IPS-NIHi7 (cell line): ENCODE results near the gene CXADR.
"Not testable (repeated sequence)": the region's sequence is repeated elsewhere in the genome, so short reads cannot be mapped to it uniquely, and the experiment has no call there.

Experiments
- DNase-seq: peaks from one replicate; pipeline ENCODE4 v3.0.0; 2012; ENCODE audit warnings: mixed read lengths; ENCODE audit errors: extremely low spot score

Gene CXADR

DNA sequence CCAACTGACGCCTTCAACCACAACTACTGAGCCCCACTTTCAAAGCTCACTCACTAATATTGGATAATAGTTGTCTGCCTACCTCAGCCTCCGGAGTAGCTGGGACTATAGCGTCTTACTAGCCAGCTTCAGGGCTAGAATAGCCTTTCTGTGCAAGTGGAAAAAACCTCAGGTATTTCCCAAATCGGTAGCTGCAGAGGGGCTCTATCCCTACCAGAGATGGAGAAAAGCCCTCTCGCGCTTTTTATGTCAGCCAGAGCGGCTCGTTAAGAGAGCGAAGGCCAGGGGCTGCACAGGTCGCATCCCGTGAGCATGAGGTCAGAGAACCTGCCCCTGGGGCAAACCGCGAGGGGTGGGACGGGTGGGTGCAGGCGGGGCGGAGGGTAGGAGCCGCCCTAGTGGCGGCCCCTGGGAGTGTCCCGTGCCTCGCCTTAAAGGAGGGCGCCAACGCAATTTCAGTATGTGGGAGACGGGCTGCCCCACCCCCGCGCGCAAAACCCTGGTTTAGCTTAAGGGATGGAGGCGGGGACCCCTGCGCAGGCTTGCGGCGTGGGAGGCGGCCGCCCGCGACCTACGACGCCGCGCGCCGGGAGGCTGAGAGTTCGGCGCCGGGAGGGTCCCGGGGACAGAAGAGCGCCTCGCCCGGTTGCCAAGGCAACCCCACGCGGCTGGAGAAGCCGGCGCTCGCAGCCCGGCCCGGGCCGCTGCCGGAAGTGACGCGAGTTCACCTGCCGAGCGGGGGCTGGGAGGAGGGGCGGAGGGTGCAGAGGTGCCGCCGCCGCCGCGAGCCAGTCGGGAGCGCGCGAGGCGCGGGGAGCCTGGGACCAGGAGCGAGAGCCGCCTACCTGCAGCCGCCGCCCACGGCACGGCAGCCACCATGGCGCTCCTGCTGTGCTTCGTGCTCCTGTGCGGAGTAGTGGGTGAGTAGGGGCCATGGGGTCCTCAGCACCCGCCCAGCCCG, at the start of gene CXADR:
CXADR (plus strand) TSS at position 791 of the 961 bp plus-strand sequence; CDS start at position 878, 87 bp downstream.
- DNase-seq: peak; percentile 92

DNA sequence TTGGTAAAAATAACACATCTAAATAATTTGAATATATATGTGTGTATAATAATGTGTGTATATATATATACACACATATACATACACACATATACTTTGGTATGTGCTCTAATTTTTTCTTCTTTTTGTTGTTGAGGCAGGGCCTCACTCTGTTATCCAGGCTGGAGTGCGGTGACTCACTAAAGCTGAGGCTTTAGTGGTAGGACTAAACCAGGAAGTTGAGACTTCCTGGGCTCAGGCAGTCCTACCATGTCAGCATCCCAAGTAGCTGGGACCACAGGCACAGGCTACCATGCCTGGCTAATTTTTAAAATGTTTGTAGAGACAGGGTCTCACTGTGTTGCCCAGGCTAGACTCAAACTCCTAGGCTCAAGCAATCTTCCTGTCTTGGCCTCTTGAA, 46.7 kb upstream of the CXADR start:
- no peak for DNase-seq

DNA sequence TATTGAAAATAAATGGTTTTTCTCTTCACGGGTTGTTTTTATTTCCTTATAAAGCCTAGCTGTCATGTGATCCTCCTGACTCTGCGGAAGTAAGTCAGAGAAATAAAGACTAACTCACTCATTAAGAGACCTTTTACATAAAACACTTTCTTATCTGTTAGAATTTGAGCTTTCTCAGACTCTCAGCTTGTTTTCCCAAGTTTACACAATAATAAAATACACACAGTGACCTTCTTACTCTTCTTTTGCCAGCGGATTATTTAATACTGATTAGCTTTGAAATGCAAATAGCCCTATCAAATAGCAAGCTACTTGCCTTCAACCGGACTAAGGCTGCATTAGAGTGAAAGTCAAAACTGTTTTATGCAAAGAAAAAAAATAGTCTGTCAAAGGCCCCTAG, 45.5 kb upstream of the CXADR start:
- no peak for DNase-seq

DNA sequence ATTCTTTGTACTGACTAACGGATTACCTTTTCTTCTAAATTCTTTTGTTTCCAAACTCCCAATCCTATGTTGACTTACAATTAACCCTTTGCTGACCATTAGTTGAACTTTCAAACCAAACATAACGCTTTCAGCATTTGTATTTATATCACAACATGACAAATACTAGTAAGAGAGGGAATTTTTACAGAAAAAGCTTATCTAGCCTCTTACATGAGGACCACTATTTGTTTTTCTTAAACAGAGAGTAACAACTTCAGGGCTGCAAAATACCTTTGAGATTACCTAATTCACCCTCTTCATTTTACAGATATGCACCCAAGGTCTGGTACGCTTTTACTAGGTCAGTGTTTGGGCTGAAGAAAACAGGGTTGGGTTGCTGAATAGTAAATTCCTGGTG, 45.0 kb upstream of the CXADR start:
- DNase-seq: no peak

DNA sequence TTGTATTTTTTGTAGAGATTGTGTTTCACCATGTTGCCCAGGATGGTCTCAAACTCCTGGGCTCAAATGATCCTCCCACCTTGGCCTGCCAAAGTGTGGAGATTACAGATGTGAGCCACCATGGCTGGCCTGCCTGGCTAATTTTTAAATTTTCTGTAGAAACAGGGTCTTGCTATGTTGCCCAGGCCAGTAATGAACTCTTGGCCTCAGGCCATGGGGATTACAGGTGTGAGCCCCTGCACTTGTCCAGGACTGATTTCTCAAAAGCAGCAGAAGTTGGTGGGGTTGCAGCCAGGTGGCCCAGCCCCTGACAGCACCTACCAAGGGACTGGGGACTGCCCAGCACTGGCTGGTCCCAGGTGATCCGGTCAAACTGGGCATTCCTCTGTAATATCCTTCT, 44.1 kb upstream of the CXADR start:
- DNase-seq: no peak

DNA sequence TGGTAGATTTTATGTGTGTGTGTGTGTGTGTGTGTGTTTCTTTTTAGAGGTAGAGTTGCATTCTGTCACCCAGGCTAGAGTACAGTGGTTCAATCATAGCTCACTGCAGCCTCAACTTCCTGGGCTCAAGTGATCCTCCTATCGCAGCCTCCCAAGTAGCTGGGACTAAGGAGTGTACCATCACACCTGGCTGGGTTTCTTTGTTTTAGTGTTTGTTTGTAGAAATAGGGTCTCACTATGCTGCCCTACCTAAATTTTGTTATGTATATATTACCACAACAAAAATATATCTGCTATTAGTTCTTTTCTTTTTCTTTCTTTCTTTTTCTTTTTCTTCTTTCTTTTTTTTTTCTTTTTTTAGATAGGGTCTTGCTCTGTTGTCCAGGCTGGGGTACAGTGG, 43.1 kb upstream of the CXADR start:
- no peak for DNase-seq

DNA sequence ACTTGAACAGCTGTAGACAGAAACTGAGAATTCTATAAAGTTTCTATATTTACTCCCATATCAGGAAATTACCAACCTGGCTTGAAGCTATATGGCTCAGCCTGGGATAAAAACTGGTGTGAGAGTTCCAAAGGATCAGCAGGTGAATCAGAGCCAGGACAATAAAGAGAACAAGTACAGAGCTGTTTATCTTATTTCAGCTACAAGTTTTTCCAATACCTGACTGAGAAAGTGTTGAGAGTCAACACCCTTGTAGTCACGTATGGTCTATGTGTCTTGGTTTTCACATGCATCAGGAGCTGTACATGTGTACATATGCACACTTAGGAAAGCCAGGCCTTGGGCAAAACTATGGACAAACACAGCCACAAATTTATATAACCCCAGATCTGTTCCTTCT, 40.7 kb upstream of the CXADR start:
- no peak for DNase-seq

DNA sequence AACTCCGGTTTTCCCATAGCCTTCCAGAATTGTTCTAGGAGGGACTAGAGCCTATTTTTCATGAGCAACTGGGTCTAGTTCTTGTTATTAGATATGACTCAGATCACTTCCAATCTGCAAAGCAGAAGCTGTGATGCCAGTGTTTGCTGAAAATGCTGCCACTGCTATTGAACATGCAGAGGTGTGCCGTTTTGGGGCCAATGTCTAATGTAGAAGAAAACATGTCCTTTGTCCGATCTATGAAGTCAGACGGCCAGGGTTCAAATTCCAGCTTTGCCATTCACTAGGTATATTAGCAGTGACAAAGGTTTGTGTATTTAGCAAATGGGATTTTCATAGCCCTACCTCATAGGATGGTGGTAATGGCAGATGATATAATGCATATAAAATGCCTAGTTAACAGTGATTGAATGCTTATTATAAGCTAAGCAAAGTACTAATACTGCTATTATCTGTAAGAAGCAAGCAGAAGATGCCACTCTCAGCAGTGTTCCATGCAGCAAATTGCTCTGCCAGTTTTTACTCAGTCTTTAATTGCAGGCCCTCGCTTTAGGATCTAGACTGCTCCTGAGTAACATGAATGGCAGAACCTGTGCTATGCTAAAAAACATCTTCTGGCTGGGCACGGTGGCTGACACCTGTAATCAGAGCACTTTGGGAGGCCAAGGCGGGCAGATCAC, 40.1 kb upstream of the CXADR start:
- no peak for DNase-seq

DNA sequence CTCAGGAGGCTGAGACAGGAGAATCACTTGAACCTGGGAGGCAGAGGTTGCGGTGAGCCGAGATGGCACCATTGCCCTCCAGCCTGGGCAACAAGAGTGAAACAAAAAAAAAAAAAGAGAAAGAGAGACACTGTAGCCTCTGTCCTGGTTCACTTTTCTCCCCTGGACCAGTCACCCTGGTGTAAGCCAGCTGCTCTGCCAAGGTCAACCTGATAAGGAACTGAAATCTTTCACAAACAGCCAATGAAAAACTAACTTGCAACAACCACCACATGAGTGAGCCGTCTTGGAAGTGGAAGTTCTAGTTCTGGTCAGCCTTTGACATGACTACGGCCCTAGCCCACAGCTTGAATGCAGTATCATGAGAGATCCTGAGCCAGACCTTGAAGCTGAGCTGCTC, 36.8 kb upstream of the CXADR start:
- no peak for DNase-seq

DNA sequence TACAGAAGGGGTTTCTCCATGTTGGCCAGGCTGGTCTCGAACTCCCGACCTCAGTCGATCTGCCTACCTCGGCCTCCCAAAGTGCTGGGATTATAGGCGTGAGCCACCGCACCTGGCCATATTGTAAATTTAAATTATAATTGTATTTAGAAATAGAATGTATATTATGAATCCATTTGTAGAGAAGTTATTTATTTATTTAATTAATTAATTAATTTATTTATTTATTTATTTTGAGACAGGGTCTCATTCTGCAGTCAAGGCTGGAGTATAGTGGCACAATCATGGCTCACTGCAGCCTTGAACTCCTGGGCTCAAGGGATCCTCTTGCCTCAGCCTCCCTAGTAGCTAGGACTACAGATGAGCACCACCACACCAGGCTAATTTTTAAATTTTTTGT, 34.7 kb upstream of the CXADR start:
- DNase-seq: not testable (repeated sequence)

DNA sequence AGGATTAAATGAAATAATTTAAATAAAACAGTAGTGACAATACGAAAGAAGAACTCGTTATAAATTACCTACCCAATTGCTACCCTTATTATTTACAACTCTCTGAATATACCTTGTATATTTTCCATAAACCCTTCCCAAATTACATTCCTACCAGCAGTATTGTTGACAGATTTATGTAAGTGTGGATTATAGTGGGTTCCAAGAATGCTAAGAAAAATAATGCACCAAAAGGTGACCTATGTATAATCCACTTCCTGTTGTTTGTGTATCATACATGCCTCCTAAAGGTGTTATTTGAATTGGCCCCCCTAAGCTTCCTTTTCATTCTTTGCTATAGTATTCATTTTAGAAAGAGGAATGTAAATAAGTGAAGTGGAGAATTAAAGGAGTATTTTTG, 33.2 kb upstream of the CXADR start:
- DNase-seq: no peak

DNA sequence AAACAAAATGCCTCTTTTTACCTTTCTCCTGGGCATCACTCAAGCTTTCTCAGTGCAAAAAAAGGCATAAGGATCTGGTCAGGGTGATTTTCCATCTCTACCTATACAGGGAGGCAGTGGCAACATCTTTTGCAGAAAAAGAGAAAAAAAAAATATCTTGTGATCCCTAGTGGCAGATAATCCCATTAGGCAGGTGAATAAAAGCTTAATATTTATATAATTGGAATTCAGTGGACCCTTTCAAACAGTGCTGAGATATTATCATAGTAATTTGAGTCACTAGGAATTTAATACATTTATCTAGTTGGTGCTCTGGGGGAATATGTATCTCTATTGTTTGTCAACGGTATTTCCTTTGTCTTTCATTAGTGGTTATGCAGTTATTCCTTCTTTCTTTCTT, 29.9 kb upstream of the CXADR start:
- no peak for DNase-seq

DNA sequence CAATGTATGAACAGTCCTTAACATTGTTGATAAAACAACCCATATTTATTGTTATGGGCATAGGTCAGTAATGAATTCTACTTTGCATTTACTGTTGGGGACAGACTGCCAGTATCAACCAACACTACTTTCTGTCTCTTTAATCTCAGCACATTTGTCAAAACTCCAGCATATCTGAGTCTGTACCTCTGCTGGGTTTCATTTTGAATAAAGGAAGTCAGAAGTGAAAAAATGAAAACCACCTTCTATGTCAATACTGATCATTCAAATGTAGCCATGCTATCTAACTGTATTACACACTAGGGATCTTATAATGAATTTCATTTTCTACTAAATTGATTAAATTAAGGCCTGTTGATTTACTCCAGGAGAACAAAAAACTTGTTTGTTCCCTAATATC, 24.2 kb upstream of the CXADR start:
- DNase-seq: no peak

DNA sequence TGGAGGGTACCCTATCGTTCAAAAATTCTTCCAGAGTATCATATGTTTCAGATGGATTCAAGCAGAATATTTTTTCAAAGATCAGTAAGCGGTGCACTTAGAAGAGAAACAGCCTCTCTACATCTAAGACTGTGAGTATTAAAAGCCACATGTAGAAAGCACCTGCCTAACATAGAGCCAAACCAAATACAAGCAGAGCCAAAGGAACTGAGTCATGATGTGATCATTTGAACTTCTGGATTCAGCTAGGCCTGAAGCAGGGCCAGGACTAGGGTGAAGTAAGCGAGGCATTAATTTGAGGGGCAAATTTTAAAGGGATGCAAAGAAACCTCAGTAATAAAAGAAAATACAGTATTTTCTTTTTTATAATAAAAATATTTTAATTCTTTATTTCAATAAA, 23.3 kb upstream of the CXADR start:
- not testable (repeated sequence) for DNase-seq

DNA sequence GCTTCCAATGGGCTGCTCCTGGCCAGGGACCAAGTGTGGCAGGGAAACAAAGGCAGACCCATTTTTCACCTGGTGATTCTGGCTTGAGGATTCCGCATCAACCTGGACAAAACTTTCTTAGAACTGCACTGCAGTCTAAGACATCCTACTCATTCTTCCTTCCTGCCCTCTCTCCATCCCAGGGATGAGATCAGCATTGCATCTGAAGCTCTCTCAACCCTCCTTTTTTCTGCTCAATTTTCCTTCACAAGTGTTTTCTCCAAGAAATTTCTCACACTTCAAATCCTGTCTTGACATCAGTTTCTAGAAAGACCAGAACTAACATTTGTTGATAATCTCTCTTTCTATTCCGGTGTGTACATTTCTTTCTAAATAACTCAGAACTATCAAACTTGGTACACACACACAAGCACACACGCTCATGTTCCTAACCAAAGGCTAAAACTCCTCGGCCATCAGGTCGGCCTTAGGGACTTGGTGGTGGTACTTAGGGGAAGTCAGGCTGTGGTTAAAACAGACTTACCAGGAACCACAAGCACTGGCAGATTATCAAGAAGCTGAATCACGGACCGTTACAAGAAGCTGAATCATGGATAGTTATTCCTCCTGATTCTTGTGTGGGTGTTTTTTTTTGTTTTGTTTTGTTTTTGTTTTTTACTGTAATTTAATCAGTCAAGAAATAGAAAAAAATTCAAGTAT, 21.0 kb upstream of the CXADR start:
- no peak for DNase-seq

DNA sequence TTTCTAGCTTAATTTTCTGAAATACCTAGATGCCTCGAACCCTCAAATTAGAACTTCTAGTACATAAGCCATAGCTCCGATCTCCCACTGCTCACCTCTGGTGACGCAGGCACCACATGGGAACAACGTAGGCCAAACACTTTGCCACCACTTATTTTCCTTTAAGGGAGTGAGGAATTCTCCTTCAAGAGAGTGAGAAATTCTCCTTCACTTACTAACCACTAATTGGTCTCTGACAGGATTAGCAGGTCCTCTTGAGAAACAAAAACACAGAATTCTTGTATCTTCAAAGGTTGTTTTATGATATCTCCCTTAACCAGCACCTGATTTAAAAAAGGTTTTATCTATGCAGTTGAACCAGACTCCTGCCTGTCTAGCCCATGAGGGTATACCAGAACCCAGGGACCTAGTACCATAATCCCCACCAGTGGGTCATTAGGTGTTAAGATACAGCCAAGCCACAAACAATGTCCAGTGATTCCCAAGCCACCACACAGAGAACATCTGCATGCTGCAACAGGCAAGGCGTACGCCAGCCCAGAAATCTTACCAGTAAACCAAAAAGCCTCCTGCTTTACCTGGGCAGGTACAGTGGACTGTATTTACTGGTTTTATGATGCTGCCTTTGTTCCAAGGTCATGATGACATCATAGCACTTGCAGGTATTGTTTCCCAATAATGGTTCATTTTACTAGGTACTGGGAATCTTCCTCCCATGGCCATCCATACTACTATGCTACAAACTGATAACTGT, 20.3 kb upstream of the CXADR start:
- DNase-seq: no peak

DNA sequence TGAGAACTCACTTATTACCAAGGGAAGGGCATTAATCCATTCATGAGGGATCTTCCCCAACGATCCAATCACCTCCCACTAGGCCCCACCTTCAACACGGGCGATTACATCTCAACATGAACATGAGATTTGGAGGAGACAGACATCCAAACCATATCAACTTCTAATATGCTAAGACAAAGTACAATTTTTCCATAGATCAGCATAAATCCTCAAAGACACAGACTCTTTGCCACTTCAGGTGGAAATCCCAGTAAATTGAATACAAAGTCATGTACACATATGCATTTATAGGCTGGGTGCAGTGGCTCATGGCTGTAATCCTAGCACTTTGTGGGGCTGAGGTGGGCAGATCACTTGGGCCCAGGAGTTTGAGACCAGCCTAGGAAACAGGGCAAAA, 18.8 kb upstream of the CXADR start:
- no peak for DNase-seq

DNA sequence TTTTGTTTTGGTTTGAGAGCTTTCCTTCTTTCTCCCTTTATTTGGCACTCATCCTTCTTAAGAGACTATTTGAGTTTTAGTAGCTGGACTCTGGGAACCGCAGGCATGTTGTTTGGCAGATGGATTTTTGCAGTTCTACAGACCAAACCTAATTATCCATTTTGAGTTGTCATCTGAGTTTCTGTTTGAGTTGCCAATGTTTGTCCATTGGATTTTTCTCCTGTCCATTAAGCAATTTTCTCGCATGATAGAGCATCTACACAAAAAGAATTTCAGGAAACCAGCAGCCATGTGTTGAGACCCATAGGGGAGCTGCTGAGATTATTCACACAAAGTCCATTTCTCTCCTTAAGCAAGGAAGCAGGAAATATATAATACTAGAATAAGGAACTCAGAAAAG, 17.2 kb upstream of the CXADR start:
- no peak for DNase-seq

DNA sequence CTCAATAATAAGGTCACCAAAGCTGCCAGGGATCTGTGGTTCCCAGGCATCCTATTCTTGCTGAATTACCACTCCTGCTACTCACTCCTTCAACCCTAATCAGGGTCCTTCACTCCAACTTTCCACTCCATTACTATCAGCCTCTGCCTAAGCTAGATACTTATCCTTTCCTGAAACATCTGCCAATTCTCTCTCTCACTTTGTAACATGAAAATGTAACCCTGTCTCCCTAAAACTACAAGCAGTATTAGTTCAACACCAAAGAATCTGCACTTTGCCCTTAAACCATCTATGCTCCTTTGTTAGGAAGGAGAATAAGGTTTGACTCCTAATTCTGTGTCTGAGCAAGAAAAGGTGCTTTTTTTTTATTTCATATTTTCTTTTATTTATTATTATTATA, 15.5 kb upstream of the CXADR start:
- no peak for DNase-seq

DNA sequence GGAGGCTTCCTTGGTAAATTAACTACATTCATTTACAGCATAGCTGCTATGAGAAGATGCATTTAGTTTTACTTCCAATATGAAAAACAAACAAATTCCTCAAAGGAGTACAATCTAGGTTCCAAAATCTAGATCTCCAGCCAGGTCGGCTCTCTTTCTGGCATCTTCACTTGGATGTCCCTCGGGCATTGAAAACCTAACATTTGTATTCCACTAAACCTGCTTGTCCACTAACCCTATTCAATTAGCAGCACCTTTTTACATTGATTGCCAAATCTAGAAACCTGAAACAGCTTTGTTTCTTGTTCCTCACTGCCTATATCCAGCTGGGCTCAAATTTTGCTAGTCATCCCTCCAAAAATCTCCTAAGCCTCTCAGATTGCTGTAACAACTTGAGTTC, 14.3 kb upstream of the CXADR start:
- no peak for DNase-seq

DNA sequence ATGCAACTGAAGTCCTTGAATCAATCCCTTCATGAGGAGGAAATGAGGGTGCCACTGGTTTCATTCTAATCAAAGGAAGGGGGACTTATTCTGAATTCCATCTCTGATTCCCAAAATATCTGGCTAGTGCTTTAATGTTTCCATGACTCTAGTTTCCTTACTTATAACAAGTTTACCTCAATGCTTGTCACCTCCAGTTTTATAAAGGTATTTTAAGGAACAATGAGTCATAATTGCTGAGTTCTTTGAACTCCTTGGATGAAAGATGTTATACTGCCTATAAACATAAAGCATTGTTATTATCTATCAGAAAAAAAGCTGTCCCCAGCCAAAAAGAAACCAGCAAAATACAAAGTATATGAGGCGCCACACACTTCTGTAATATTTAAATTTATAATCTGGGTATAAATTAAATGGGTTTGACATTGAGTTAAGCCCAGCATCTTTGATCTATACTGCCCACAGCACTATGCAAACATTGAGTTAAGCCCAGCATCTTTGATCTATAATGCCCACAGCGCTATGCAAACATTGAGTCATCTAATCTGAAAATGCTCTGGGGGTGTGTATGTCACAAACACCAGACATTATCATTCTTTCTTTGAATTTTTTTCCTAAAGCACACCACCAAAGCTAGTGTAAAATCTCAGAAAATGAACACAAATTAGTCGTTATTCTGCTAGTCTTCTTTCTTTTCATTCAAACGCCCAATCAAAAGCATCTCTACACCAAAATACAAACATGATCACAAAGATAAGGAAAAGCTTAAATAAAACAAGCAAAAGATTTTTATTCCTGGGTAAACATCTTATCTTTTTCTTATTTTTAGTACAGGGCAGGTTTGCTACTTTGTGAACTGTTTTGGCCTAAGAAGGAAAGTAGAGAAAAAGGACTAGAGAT, 11.5 kb upstream of the CXADR start:
- no peak for DNase-seq
